H1 (cell line): ENCODE measurements around the gene C17orf107. TPM values are rescaled to one million over a fixed set of nuclear protein-coding genes. Genes with fewer than 3 reads are reported as not detected.

Experiments used
- CTCF ChIA-PET: fragments of 300-600 bp; sonication (Branson Sonifier 250); formaldehyde crosslinking; loops from one replicate; lab custom pipeline; 2021; ENCODE audit not compliant: partially characterized antibody; lab: Charles Lee
- POLR2A ChIA-PET: fragments of 300-600 bp; sonication (Branson Sonifier 250); formaldehyde crosslinking; loops from one replicate; lab custom pipeline; 2021; ENCODE audit warnings: inconsistent platforms; ENCODE audit not compliant: partially characterized antibody; lab: Charles Lee
- DNase-seq, 2 experiments: peaks; one replicate each; pipeline versions ENCODE4 v3.0.0 to v3.0.0-alpha.2; 2010 to 2022; ENCODE audit warnings: low spot score in 2 of 2, low read depth in 1 of 2, mixed read lengths in 1 of 2
- FAIRE-seq: peaks from 2 replicates; lab custom pipeline; 2011; peaks lifted over from hg19 to GRCh38; lab: Jason Lieb, UNC
- H2AFZ ChIP-seq: 2 replicates; pipeline ENCODE4 v1.8.1; 2012; ENCODE audit warnings: low read length, inconsistent platforms
- H2AK5ac ChIP-seq: 2 replicates; pipeline ENCODE4 v1.6.1; 2013; ENCODE audit warnings: low read depth, low read length
- H2BK120ac ChIP-seq: replicated peaks from 2 replicates; pipeline ENCODE3; 2013; ENCODE audit warnings: low read depth, low read length, inconsistent platforms
- H2BK12ac ChIP-seq: 2 replicates; pipeline ENCODE4 v1.6.1; 2013; ENCODE audit warnings: low read depth, low read length
- H2BK15ac ChIP-seq: 2 replicates; pipeline ENCODE4 v1.6.1; 2013; ENCODE audit warnings: low read length
- H2BK20ac ChIP-seq: 2 replicates; pipeline ENCODE4 v1.6.1; 2013; ENCODE audit warnings: low read length
- H2BK5ac ChIP-seq: 2 replicates; pipeline ENCODE4 v1.6.1; 2013; ENCODE audit warnings: low read depth, low read length
- H3K14ac ChIP-seq: 2 replicates; pipeline ENCODE4 v1.6.1; 2013; ENCODE audit warnings: inconsistent platforms; ENCODE audit not compliant: insufficient read length
- H3K18ac ChIP-seq: 2 replicates; pipeline ENCODE4 v1.6.1; 2013; ENCODE audit warnings: low read length; ENCODE audit errors: extremely low read depth
- H3K23ac ChIP-seq: 2 replicates; pipeline ENCODE4 v1.6.1; 2013; ENCODE audit warnings: inconsistent platforms; ENCODE audit not compliant: insufficient read length
- H3K23me2 ChIP-seq: 2 replicates; pipeline ENCODE4 v1.6.1; 2013; ENCODE audit warnings: low read depth, low read length
- H3K27ac ChIP-seq: 2 replicates; pipeline ENCODE4 v1.6.1; 2011; ENCODE audit warnings: low read depth, low read length, inconsistent platforms
- H3K27me3 ChIP-seq, 4 experiments: replicated peaks in 1 of 4; 1 replicate in 1 of 4; 2 replicates in 3 of 4; pipeline versions ENCODE4 v1.6.1 to v1.8.1; 2011 to 2013; ENCODE audit warnings: low read length in 3 of 4, mild to moderate bottlenecking in 3 of 4, inconsistent platforms in 2 of 4, mixed read lengths in 2 of 4, moderate library complexity in 1 of 4; ENCODE audit not compliant: control insufficient read depth in 3 of 4, insufficient read depth in 3 of 4; ENCODE audit errors: extremely low read depth in 1 of 4
- H3K36me3 ChIP-seq, 4 experiments: 2 replicates each; pipeline versions ENCODE4 v1.6.1 to v1.8.1; 2011 to 2013; ENCODE audit warnings: mild to moderate bottlenecking in 4 of 4, low read length in 3 of 4, moderate library complexity in 2 of 4, control low read depth in 1 of 4, inconsistent platforms in 1 of 4; ENCODE audit not compliant: insufficient read depth in 4 of 4, control insufficient read depth in 2 of 4
- H3K4ac ChIP-seq: replicated peaks from 2 replicates; pipeline ENCODE3; 2013; ENCODE audit warnings: low read length, low read depth, mixed read lengths, inconsistent platforms; ENCODE audit not compliant: insufficient read length
- H3K4me1 ChIP-seq, 4 experiments: replicated peaks in 1 of 4; 1 replicate in 1 of 4; 2 replicates in 3 of 4; pipeline versions ENCODE4 v1.6.1 to v1.8.1; 2011 to 2013; ENCODE audit warnings: low read length in 3 of 4, inconsistent platforms in 2 of 4, mixed read lengths in 1 of 4; ENCODE audit not compliant: insufficient read depth in 4 of 4, control insufficient read depth in 3 of 4
- H3K4me2 ChIP-seq, 2 experiments: 2 replicates each; pipeline versions ENCODE4 v1.6.1 to v1.8.1; 2011 to 2013; ENCODE audit warnings: low read depth in 2 of 2, low read length in 2 of 2, control low read depth in 1 of 2, inconsistent platforms in 1 of 2, mild to moderate bottlenecking in 1 of 2; ENCODE audit not compliant: insufficient read depth in 1 of 2
- H3K4me3 ChIP-seq, 4 experiments: fragments of 200-600, 300-600 bp in 1 of 4; sonication (generic), shearing (Covaris generic), sonication (Bioruptor Twin) in 1 of 4; 2 replicates each; pipeline versions ENCODE4 v1.5.1 to v1.8.1; 2011 to 2016; ENCODE audit warnings: low read length in 4 of 4, low read depth in 3 of 4, control low read depth in 2 of 4, inconsistent platforms in 2 of 4, mild to moderate bottlenecking in 2 of 4, mixed read lengths in 1 of 4, moderate library complexity in 1 of 4; ENCODE audit not compliant: insufficient read depth in 2 of 4; ENCODE audit errors: extremely low read depth in 1 of 4
- H3K56ac ChIP-seq: replicated peaks from 2 replicates; pipeline ENCODE3; 2013; ENCODE audit warnings: low read depth, mild to moderate bottlenecking, mixed read lengths, low read length, inconsistent platforms; ENCODE audit not compliant: insufficient read length
- H3K79me1 ChIP-seq: 2 replicates; pipeline ENCODE4 v1.6.1; 2013; ENCODE audit warnings: low read depth, low read length, control low read depth
- H3K79me2 ChIP-seq, 2 experiments: 2 replicates each; pipeline versions ENCODE4 v1.6.1 to v1.8.1; 2012 to 2013; ENCODE audit warnings: low read length in 2 of 2, mild to moderate bottlenecking in 2 of 2, inconsistent platforms in 1 of 2; ENCODE audit not compliant: insufficient read depth in 2 of 2, control insufficient read depth in 1 of 2
- H3K9ac ChIP-seq, 4 experiments: replicated peaks in 1 of 4; 1 replicate in 1 of 4; 2 replicates in 3 of 4; pipeline versions ENCODE4 v1.6.1 to v1.8.1; 2011 to 2013; ENCODE audit warnings: low read depth in 3 of 4, low read length in 3 of 4, control low read depth in 2 of 4, mild to moderate bottlenecking in 2 of 4, moderate library complexity in 2 of 4, inconsistent platforms in 1 of 4; ENCODE audit errors: extremely low read depth in 1 of 4
- H3K9me3 ChIP-seq, 2 experiments: 2 replicates each; pipeline versions ENCODE4 v1.6.1 to v1.8.1; 2012 to 2013; ENCODE audit warnings: mild to moderate bottlenecking in 2 of 2, moderate library complexity in 2 of 2, control low read depth in 1 of 2, inconsistent platforms in 1 of 2, low read depth in 1 of 2, low read length in 1 of 2, mixed read lengths in 1 of 2; ENCODE audit not compliant: insufficient read depth in 2 of 2
- H4K20me1 ChIP-seq, 2 experiments: replicated peaks in 1 of 2; 2 replicates each; pipeline versions ENCODE3 to v1.8.1; 2011 to 2013; ENCODE audit warnings: inconsistent platforms in 2 of 2, low read length in 2 of 2, mild to moderate bottlenecking in 1 of 2; ENCODE audit not compliant: insufficient read depth in 2 of 2, control insufficient read depth in 1 of 2
- H4K5ac ChIP-seq: 2 replicates; pipeline ENCODE4 v1.6.1; 2013; ENCODE audit warnings: low read length, low read depth, mixed read lengths, inconsistent platforms; ENCODE audit not compliant: insufficient read length
- H4K8ac ChIP-seq: 2 replicates; pipeline ENCODE4 v1.8.0; 2013; ENCODE audit warnings: mild to moderate bottlenecking, moderate library complexity, low read length, inconsistent platforms; ENCODE audit not compliant: insufficient read depth; ENCODE audit errors: extremely low read depth
- H4K91ac ChIP-seq: replicated peaks from 2 replicates; pipeline ENCODE3; 2013; ENCODE audit warnings: low read length, mixed read lengths, inconsistent platforms; ENCODE audit not compliant: insufficient read length
- BACH1 ChIP-seq: IDR thresholded peaks from 2 replicates; pipeline ENCODE4 v1.6.1; 2012; ENCODE audit warnings: low read length, improper control_type of control experiment
- CTBP2 ChIP-seq: IDR thresholded peaks from 2 replicates; pipeline ENCODE4 v1.7.0; 2011; ENCODE audit warnings: borderline replicate concordance, mild to moderate bottlenecking, moderate library complexity, mixed read lengths, low read length; ENCODE audit not compliant: insufficient read depth, insufficient read length
- WGBS, 2 experiments: shearing (Covaris generic) in 1 of 2; methylation state at CpG; one replicate each; pipeline versions ENCODE4 v1.1.6 to v1.1.7; 2013 to 2015; ENCODE audit warnings: low lambda C conversion rate in 2 of 2, mixed read lengths in 2 of 2, inconsistent platforms in 1 of 2, low coverage in 1 of 2, missing lambda C conversion rate in 1 of 2; ENCODE audit not compliant: insufficient replicate concordance in 2 of 2, insufficient coverage in 1 of 2, insufficient read length in 1 of 2; ENCODE audit errors: extremely low coverage in 1 of 2, missing lambda C conversion rate in 1 of 2; 5-methylcytosine and 5-hydroxymethylcytosine counted together
- polyA plus RNA-seq, 7 experiments: library from polyadenylated mRNA; depleted of rRNA in 3 of 7; stranded (reverse) in 5 of 7; unstranded in 2 of 7; fragments of >200 nt in 5 of 7; fragments of 200-250 nt in 2 of 7; gene quantifications; 1 replicate in 5 of 7; 2 replicates in 1 of 7; 4 replicates in 1 of 7; pipeline versions ENCODE4 v1.2.1 to v1.2.3, GENCODE V29; 2011 to 2013; ENCODE audit warnings: missing spikeins in 2 of 7, mixed read lengths in 2 of 7
- total RNA-seq: library from RNA; stranded (reverse); fragmentation: NEBNext Ultra II Directional; extraction: Animal tissue kit (Norgen Biotek cat#: 25700); gene quantifications from 2 replicates; pipeline ENCODE4 v1.2.1, GENCODE V29; 2021
- TF ChIP-seq, protein P1 (sequence below): IDR thresholded peaks from 2 replicates; pipeline ENCODE4 v1.6.1; 2011; ENCODE audit warnings: low read depth, mild to moderate bottlenecking, low read length; ENCODE audit not compliant: insufficient read depth
- TF ChIP-seq, protein P2 (sequence below), 3 experiments: IDR thresholded peaks; 1 replicate in 2 of 3; 2 replicates in 1 of 3; pipeline versions ENCODE4 v1.5.1 to v1.6.1; 2011; ENCODE audit warnings: low read length in 3 of 3, mild to moderate bottlenecking in 3 of 3, inconsistent platforms in 2 of 3, low read depth in 1 of 3, moderate library complexity in 1 of 3; ENCODE audit not compliant: insufficient read depth in 1 of 3; ENCODE audit errors: control extremely low read depth in 1 of 3
- TF ChIP-seq, protein P3 (sequence below): IDR thresholded peaks from 2 replicates; pipeline ENCODE4 v1.6.1; 2012; ENCODE audit warnings: low read length, inconsistent platforms

Gene C17orf107
- total and polyA plus RNA-seq, 2 of the 8 experiments (the other 6 are each of a cell fraction or from before 2014, with no cell fraction given) = 0.39 to 0.45 TPM

DNA sequence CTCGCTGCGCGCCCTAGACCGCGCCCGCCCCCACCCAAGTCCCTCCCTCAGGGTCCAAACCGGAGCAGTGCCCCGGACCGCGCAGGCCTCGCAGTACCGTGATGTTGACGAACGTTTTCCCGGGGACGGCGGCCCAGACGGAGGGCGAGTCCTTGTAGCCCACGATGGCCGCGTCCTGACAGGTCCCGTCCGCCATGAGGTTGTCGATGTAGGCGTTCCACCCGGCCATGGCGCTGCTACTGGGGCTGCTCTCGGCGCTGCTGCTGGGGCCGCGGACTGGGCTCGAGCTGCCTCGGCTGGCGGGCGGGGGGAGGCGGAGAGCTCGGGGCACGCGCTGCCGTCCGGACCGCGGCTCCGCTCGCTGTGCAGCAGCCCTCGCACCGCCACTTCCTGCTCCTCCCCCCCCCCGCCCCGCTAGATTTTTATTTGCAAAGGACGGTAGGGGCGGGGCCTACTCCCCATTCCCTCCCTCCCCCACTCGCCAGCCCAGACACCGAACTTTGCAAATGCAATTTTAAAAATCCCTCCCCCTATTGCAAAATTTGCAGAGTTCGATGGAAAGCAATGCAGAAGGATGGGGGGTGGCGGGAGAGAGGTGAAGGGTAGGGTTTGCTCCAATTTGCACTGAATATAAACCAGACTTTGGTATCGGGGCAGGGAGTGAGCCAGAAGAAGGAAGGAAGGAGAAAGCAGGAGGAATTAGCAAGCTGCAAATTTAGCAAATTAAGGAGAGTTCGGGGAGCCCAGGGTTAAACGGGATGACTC, 49.0 kb downstream of the C17orf107 start, which contains the start of gene PFN1:
TSS of gene PFN1 (minus strand) at position 365 of the 765 bp plus-strand sequence. CDS start at position 229, 136 bp downstream.
- H2BK5ac ChIP-seq = peak within 1 kb of the TSS; percentile 98
- H3K79me1 ChIP-seq = 0 out of 2 replicates have a peak, but pooled peaks cover 2% of the 10 kb centered on the region
- H3K4ac ChIP-seq = peak within 1 kb of the TSS; percentile 96
- peak within 1 kb of the TSS; percentile 81; the same call in 1 of the 2 replicates for H2BK15ac ChIP-seq
- H3K23me2 ChIP-seq = peaks cover 18% of the 10 kb centered on the region
- peaks cover 4 to 17% (median 10%) of the 10 kb centered on the region in 4 experiments for H3K4me1 ChIP-seq
- peaks cover 2 to 30% (median 22%) of the 10 kb centered on the region in 4 experiments for H3K36me3 ChIP-seq
- H2AFZ ChIP-seq = no peak within 1 kb of the TSS
- 0 out of 2 replicates have a peak within 1 kb of the TSS, but pooled peaks have one; percentile 48 for H2BK20ac ChIP-seq
- H4K5ac ChIP-seq = peak within 1 kb of the TSS; percentile 97
- no peak within 1 kb of the TSS for H3K23ac ChIP-seq
- peak within 1 kb of the TSS; percentile 98 for H3K56ac ChIP-seq
- DNase-seq (peak in 1 of 2 experiments; percentile 74), FAIRE-seq (no peak)
- peak within 1 kb of the TSS; percentile 87 to 95 for H3K4me2 ChIP-seq
- peak within 1 kb of the TSS; percentile 91 to 99 (median 95) for H3K9ac ChIP-seq
- no peaks in the 10 kb centered on the region for H3K27me3 ChIP-seq
- peak within 1 kb of the TSS; percentile 99 for H4K91ac ChIP-seq
- H2AK5ac ChIP-seq = peak within 1 kb of the TSS; percentile 53; the same call in 1 of the 2 replicates
- no peak within 1 kb of the TSS for H3K14ac ChIP-seq
- H3K18ac ChIP-seq = peak within 1 kb of the TSS; percentile 99
- H3K9me3 ChIP-seq = no peaks in the 10 kb centered on the region
- H4K8ac ChIP-seq = peak within 1 kb of the TSS; percentile 96
- H3K27ac ChIP-seq = peak within 1 kb of the TSS; percentile 94
- H2BK12ac ChIP-seq = peak within 1 kb of the TSS; percentile 87; the same call in 1 of the 2 replicates
- ChIA-PET CTCF (interaction anchor here (0.7 to 2.1 kb wide), 3 partner anchors 8 to 19 kb away, joined by 3 to 5 read pairs (median 3); partner anchors contain the start of genes RNF167 and SLC25A11), POLR2A (interaction anchor here (0.6 to 32.4 kb wide), 21 partner anchors 1 to 338 kb away, joined by 3 to 987 read pairs (median 7); partner anchors contain the start of genes C17orf107, CAMTA2, ENO3 and GP1BA)
- peak within 1 kb of the TSS; percentile 87 to 99 (median 96) for H3K4me3 ChIP-seq
- WGBS, 2 experiments = 0% methylated on average over 21 of the region's 59 CpGs; no CpG with 5 or more reads in 1 of the 2 experiments
- H2BK120ac ChIP-seq = peak within 1 kb of the TSS; percentile 51
- H3K79me2 ChIP-seq = peaks cover 8 to 39% of the 10 kb centered on the region in 2 experiments
- peaks cover 16 to 19% of the 10 kb centered on the region in 2 experiments for H4K20me1 ChIP-seq
- TF ChIP-seq CTBP2 (no peak), BACH1 (no peak)
- TF ChIP-seq, protein P1, sequence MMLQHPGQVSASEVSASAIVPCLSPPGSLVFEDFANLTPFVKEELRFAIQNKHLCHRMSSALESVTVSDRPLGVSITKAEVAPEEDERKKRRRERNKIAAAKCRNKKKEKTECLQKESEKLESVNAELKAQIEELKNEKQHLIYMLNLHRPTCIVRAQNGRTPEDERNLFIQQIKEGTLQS = no peak
- TF ChIP-seq, protein P2, sequence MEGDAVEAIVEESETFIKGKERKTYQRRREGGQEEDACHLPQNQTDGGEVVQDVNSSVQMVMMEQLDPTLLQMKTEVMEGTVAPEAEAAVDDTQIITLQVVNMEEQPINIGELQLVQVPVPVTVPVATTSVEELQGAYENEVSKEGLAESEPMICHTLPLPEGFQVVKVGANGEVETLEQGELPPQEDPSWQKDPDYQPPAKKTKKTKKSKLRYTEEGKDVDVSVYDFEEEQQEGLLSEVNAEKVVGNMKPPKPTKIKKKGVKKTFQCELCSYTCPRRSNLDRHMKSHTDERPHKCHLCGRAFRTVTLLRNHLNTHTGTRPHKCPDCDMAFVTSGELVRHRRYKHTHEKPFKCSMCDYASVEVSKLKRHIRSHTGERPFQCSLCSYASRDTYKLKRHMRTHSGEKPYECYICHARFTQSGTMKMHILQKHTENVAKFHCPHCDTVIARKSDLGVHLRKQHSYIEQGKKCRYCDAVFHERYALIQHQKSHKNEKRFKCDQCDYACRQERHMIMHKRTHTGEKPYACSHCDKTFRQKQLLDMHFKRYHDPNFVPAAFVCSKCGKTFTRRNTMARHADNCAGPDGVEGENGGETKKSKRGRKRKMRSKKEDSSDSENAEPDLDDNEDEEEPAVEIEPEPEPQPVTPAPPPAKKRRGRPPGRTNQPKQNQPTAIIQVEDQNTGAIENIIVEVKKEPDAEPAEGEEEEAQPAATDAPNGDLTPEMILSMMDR (IDR thresholded peaks at IDR 0.05; ENCODE audit: control extremely low read depth in 1 of 3, insufficient read depth in 1 of 3, low read depth in 1 of 3, low read length in 3 of 3) = no peak
- TF ChIP-seq, protein P3, sequence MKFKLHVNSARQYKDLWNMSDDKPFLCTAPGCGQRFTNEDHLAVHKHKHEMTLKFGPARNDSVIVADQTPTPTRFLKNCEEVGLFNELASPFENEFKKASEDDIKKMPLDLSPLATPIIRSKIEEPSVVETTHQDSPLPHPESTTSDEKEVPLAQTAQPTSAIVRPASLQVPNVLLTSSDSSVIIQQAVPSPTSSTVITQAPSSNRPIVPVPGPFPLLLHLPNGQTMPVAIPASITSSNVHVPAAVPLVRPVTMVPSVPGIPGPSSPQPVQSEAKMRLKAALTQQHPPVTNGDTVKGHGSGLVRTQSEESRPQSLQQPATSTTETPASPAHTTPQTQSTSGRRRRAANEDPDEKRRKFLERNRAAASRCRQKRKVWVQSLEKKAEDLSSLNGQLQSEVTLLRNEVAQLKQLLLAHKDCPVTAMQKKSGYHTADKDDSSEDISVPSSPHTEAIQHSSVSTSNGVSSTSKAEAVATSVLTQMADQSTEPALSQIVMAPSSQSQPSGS = no peak
